Right atrium auricular region (tissue), 2 donors: ENCODE measurements around the gene PLD3. TPM values are rescaled to one million over a fixed set of nuclear protein-coding genes. Genes with fewer than 3 reads are reported as not detected.

Experiments
- DNase-seq: peaks from one replicate; pipeline ENCODE4 v3.0.0-alpha.2; 2019; ENCODE audit warnings: low spot score
- H3K27ac ChIP-seq, 2 donors: fragments of 200-600 bp; sonication (generic); 1 replicate in 1 of 2; 2 replicates in 1 of 2; pipeline ENCODE4 v1.5.1; 2016 to 2019
- H3K27me3 ChIP-seq, 2 donors: fragments of 200-600 bp; sonication (generic); one replicate each; pipeline versions ENCODE4 v1.5.1 to v1.6.0; 2017 to 2019
- H3K36me3 ChIP-seq: fragments of 200-600 bp; sonication (generic); one replicate; pipeline ENCODE4 v1.5.1; 2016
- H3K4me1 ChIP-seq, 2 donors: fragments of 200-600 bp; sonication (generic); one replicate each; pipeline versions ENCODE4 v1.5.1 to v1.6.0; 2017 to 2019
- H3K4me3 ChIP-seq, 2 donors: fragments of 200-600 bp; sonication (generic); 1 replicate in 1 of 2; 2 replicates in 1 of 2; pipeline ENCODE4 v1.5.1; 2017 to 2019; ENCODE audit warnings: mild to moderate bottlenecking in 1 of 2, moderate library complexity in 1 of 2
- H3K9me3 ChIP-seq, 2 donors: fragments of 200-600 bp; sonication (generic); one replicate each; pipeline ENCODE4 v1.5.1; 2019
- CTCF ChIP-seq, 2 donors: fragments of 200-600 bp; sonication (generic); IDR thresholded peaks; one replicate each; pipeline ENCODE4 v1.5.1; 2019; ENCODE audit warnings: antibody characterized with exemption in 2 of 2
- total RNA-seq, 2 donors: library from RNA; depleted of rRNA; stranded (reverse); fragments of >200 nt; gene quantifications; one replicate each; pipeline ENCODE4 v1.1.0, GENCODE V29; 2016

PLD3 gene
- total RNA-seq, 2 donors from 2014 or later: 273 to 315 TPM

DNA sequence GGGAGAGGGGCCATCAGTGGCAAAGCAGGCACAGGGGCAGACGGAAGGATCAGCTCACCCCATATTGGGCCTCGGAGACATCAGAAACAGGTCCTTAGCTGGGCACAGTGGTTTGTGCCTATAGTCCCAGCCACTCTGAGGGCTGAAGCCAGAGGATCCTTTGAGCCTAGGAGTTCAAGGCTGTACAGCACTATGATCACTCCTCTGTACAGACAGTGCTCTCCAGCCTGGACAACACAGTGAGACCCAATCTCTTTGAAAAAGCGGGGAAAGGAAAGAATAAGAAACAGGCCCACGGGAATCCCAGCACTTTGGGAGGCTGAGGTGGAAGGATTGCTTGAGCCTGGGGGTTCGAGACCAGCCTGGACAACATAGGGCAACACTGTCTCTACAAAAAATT lies 71.3 kb downstream of the PLD3 start:
- no peaks in the 10 kb centered on the region for H3K9me3 ChIP-seq
- no peaks in the 10 kb centered on the region for H3K27me3 ChIP-seq
- DNase-seq: no peak
- H3K36me3 ChIP-seq: peaks cover 22% of the 10 kb centered on the region
- peak overlapping the region in 1 of 2 donors; percentile 100 for H3K27ac ChIP-seq
- H3K4me1 ChIP-seq: peaks cover 0 to 60% of the 10 kb centered on the region in 2 donors
- no peak for TF ChIP-seq CTCF (IDR thresholded peaks at IDR 0.05)
- no peak overlapping the region for H3K4me3 ChIP-seq

DNA sequence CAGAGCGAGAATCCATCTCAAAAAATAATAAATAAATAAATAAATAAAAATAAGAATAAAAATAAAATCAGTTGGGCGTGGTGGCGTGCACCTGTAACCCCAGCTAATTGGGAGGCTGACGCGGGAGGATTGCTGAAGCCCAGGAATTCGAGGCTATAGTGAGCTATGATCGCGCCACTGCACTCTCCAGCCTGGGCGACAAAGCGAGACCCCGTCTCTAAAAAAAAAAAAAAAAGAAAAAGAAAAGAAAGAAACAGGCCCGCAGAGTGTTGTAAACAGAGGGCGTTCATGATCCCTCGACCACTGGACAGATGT lies 71.9 kb downstream of the PLD3 start:
- Histone ChIP-seq H3K4me3 (peak overlapping the region; percentile 50 to 64), H3K4me1 (peaks cover 0 to 58% of the 10 kb centered on the region in 2 donors), H3K9me3 (no peaks in the 10 kb centered on the region), H3K27ac (peak overlapping the region; percentile 98 to 100), H3K36me3 (peaks cover 22% of the 10 kb centered on the region), H3K27me3 (no peaks in the 10 kb centered on the region)
- DNase-seq: no peak
- no peak for TF ChIP-seq CTCF (IDR thresholded peaks at IDR 0.05)

- peak; percentile 96 to 97 for TF ChIP-seq CTCF (IDR thresholded peaks at IDR 0.05)
- H3K9me3 ChIP-seq: no peaks in the 10 kb centered on the region
- peak overlapping the region; percentile 50 to 64 for H3K4me3 ChIP-seq
- H3K27me3 ChIP-seq: no peaks in the 10 kb centered on the region
- DNase-seq: peak; percentile 95
- H3K4me1 ChIP-seq: peaks cover 0 to 58% of the 10 kb centered on the region in 2 donors
- peak overlapping the region; percentile 98 to 100 for H3K27ac ChIP-seq
- H3K36me3 ChIP-seq: peaks cover 22% of the 10 kb centered on the region
Observed at GRCh38 chr19:40420766-40421765, 72.6 kb downstream of the PLD3 start.

- Histone ChIP-seq H3K9me3 (no peaks in the 10 kb centered on the region), H3K4me3 (peak overlapping the region in 1 of 2 donors; percentile 64), H3K27ac (peak overlapping the region; percentile 98 to 100), H3K27me3 (no peaks in the 10 kb centered on the region), H3K36me3 (peaks cover 22% of the 10 kb centered on the region), H3K4me1 (peaks cover 0 to 63% of the 10 kb centered on the region in 2 donors)
- no peak for DNase-seq
- no peak for TF ChIP-seq CTCF (IDR thresholded peaks at IDR 0.05)
Observed at GRCh38 chr19:40421993-40422747, 73.7 kb downstream of the PLD3 start.

DNA sequence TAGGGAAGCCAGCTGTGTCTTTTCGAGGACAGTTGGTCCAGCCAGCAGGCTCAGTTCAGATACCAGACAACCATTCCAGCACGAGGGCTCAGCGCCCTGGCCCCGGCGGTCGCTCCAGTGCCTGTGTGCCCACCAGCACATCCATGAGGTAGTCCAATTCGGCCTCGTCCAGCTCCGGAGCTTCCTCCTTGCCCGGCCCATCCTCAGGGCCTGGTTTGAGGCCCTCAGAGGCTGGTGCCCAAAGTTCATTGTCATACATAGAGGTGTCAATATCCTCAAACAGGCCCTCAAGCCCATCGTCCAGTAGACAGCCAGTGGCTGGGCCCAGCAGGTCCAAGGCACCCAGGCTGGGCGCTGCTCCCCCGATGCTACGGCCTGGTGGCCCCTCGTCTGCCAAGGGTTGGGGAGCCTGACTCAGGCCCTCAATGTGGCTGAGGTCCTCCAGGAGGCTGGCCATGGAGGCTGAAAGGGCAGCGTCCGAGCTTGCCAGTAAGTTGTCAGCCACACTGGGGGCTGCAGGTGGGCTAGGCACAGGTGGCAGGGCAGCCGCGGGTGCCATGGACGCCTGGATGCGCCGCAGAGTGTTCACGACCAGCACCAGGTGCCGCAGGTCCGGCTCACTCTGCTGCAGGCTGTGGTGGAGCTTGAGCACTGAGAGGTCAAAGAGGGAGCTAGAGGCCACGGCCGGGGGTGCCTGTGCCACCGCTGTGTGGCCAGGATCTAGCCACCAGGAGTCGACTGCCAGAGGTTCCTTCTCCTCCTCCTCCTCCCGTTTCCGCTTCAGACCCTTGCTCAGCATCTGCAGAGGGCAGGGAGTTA lies 74.5 kb downstream of the PLD3 start:
- Histone ChIP-seq H3K4me1 (peaks cover 0 to 56% of the 10 kb centered on the region in 2 donors), H3K9me3 (no peaks in the 10 kb centered on the region), H3K27ac (peak overlapping the region; percentile 98 to 100), H3K27me3 (no peaks in the 10 kb centered on the region), H3K36me3 (peaks cover 22% of the 10 kb centered on the region), H3K4me3 (no peak overlapping the region)
- TF ChIP-seq CTCF (IDR thresholded peaks at IDR 0.05): no peak
- no peak for DNase-seq
